HG03108 (cell line): ENCODE measurements around the gene PTPRH.

Experiments used
- ATAC-seq: cut with Tn5 transposase; IDR thresholded peaks from one replicate; pipeline ENCODE4 v1.9.1; 2021; ENCODE audit warnings: moderate library complexity; ENCODE audit not compliant: unreplicated experiment

Gene PTPRH

GRCh38 chr19:55137915-55138314 is 71.4 kb downstream of the PTPRH start:
- no peak for ATAC-seq

GRCh38 chr19:55136399-55137102 is 72.8 kb downstream of the PTPRH start:
- no peak for ATAC-seq

- ATAC-seq: no peak
These were observed 74.6 kb downstream of the PTPRH start for GRCh38 chr19:55134736-55135135.

GRCh38 chr19:55133639-55134444 is 75.5 kb downstream of the PTPRH start:
- ATAC-seq: no peak

GRCh38 chr19:55132453-55133129 is 76.7 kb downstream of the PTPRH start:
- no peak for ATAC-seq

GRCh38 chr19:55131421-55131820 is 77.9 kb downstream of the PTPRH start:
- ATAC-seq: no peak
